SK-MEL-5 (cell line): ENCODE results near the gene PERM1. TPM values are rescaled to one million over a fixed set of nuclear protein-coding genes. Genes with fewer than 3 reads are reported as not detected.
A peak's percentile ranks its signal among the peaks of the same experiment; 100 is the strongest.
"Not testable (repeated sequence)": the region's sequence is repeated elsewhere in the genome, so short reads cannot be mapped to it uniquely, and the experiment has no call there.

Experiments
- DNase-seq: peaks from one replicate; pipeline ENCODE4 v3.0.0-alpha.2; 2016; ENCODE audit warnings: low read depth, low spot score
- in situ Hi-C: cut with HindIII; loops from 2 replicates; pipeline ENCODE4 v1.10.0; 2016; ENCODE audit warnings: low sequenced_read_pairs, high pct_unique_total_duplicates, low pct_unique_long_range_greater_than_20kb
- total RNA-seq: library from RNA; depleted of rRNA; stranded (reverse); fragments of >200 nt; shearing (Covaris generic); gene quantifications from 2 replicates; pipeline ENCODE4 v1.2.3, GENCODE V29; 2014

The PERM1 gene
- total RNA-seq, 1 experiment from 2014 or later = 0.85 TPM

DNA sequence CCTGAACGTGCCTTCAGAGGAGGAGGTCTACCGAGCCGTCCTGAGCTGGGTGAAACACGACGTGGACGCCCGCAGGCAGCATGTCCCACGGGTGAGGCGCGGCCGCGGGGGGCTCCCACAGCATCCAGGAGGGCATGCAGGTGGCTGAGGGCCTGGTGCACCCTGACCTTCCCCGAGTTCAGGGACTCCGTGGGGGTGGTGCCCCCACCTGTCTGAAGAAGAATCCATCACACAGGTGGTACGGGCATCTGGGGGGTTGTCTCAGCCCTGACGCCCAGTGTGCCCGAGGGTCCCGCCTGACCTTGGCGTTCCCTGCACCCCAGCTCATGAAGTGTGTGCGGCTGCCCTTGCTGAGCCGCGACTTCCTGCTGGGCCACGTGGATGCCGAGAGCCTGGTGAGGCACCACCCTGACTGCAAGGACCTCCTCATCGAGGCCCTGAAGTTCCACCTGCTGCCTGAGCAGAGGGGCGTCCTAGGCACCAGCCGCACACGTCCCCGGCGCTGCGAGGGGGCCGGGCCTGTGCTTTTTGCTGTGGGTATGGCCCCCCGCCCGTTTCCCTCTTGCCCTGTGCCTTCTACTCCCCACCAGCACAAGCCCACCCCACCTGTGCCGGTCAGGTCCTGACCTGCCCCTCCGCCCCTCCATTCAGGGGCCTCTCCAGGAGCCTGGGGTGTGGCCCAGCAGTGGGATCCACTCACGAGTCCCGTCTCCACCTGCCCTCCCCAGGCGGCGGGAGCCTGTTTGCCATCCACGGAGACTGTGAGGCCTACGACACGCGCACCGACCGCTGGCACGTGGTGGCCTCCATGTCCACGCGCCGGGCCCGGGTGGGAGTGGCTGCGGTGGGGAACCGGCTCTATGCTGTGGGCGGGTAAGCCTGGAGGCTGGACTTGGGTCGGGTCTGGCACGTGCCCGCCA is 19.3 kb downstream of the PERM1 start:
- no peak for DNase-seq
- in situ Hi-C loops = no loop called here

DNA sequence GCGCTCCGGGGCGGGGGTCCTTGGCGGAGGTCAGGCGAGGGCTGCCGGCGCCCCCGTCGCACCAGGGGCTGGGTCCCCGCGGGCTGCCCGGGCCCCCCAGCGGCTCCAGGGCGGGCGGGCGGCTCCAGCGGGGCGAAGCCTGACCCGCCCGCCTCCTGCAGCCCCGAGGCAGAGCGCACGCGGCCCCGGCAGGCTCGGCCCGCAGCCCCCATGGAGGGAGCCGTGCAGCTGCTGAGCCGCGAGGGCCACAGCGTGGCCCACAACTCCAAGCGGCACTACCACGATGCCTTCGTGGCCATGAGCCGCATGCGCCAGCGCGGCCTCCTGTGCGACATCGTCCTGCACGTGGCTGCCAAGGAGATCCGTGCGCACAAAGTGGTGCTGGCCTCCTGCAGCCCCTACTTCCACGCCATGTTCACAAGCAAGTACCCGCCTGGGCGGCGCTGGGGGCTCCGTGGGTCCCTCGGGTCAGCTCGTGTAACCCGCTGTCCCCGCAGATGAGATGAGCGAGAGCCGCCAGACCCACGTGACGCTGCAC is 20.7 kb downstream of the PERM1 start:
- in situ Hi-C loops = no loop called here
- DNase-seq = no peak

DNA sequence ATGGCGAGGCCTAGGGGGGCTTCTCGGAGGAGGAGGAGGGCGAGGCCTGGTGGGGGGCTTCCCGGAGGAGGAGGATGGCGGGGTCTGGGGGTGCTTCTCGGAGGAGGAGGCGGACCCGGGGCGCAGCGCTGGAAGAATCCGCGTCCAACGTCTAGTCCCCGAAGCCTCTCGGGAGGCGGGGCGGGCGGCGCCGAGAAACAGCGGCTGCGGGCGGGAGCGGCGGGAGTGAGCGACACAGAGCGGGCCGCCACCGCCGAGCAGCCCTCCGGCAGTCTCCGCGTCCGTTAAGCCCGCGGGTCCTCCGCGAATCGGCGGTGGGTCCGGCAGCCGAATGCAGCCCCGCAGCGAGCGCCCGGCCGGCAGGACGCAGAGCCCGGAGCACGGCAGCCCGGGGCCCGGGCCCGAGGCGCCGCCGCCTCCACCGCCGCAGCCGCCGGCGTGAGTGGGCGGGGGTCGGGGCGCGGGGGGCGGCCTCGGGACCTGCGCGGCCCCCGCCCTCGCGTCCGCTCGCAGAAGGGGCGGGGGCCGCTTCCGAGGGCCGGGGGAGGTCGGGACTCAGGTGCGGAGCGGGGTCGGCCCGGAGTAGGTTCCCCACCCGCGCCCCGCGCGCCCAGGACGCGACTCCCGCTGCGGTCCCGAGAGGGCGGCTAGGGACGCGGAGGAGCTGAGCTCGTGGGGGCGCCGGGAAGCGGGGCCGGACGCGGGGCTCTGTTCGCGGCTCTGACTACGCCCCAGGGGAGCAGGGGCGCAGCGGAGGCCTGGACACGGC is 21.3 kb downstream of the PERM1 start, which contains the start of gene KLHL17:
Gene KLHL17, plus strand, starts transcription at position 222 of the 769 bp plus-strand sequence. Its CDS starts 110 bp downstream, at position 332.
- in situ Hi-C loops = no loop called here
- DNase-seq = peak; percentile 56

DNA sequence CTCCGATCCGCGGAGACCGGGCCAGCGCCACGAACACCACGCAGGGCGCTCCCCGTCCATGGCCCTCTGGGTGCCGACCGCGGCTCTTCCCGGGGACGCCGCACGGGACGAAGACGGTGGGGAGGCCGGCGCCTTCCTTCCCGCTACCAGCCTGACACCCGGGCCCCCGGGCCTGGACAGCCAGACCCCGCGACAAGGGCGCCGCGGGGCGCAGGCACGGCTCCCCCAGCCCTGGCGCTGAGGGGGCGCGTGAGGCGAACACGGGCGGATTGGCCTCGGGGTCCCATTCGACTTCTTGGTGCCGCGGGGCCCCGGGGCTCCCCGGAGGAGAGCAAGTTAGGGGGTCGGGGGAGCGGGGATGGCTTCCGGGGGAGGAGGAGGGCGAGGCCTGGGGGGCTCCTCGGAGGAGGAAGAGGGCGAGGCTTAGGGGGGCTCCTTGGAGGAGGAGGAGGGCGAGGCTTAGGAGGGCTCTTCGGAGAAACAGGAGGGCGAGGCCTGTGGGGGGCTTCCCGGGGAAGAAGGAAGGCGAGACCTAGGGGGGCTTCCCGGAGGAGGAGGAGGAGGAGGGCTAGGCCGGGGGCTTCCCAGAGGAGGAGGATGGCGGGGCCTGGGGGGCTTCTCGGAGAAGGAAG is 22.0 kb downstream of the PERM1 start:
- in situ Hi-C loops = no loop called here
- no peak for DNase-seq

DNA sequence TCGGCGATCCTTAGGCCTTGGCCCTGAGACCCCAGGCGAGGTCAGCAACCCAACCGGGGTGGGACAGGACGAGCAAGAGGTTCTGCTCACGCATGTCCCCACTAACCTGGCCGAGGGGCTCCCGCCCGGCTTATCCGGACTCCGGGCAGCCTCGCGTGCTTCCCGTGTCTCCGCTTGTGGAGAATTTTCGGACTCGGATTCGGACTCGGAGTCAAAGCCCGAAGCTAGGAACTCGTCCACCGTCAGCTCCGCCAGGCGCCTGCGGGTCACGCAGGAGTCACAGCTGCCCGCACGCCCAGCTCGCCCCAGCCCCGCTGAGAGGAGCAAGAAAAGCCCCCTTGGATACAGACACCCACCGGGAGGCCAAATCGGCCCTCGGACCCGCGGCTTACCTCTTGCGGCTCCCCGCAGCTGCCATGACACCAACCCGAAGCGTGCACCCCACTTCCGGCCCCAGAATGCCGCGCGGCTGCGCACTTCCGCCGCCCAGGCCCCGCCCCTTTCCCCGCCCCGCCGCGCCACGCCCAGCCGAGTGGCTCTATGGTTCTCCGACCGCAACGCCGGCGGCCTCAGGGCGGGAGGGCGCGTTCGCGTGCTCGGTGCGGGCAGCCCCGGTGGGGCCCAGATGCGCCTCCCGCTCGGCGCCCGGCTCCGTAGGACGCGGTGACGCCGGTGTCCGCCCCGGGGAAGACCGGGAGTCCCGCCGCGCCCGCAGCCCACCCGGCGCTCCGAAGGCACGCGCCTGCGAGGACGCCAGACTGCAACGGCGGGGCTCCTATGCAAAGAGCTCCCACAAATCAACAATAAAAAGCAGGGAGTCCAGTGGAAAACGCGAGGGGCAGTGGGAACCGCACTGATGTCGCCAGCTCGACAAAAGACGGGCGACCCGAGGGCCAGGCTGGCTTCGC is 22.8 kb downstream of the PERM1 start, which contains the start of gene NOC2L:
Gene NOC2L, minus strand, starts transcription at position 434 of the 908 bp plus-strand sequence. Its CDS starts 16 bp downstream, at position 418.
- DNase-seq = peak; percentile 85
- in situ Hi-C loops = no loop called here

DNA sequence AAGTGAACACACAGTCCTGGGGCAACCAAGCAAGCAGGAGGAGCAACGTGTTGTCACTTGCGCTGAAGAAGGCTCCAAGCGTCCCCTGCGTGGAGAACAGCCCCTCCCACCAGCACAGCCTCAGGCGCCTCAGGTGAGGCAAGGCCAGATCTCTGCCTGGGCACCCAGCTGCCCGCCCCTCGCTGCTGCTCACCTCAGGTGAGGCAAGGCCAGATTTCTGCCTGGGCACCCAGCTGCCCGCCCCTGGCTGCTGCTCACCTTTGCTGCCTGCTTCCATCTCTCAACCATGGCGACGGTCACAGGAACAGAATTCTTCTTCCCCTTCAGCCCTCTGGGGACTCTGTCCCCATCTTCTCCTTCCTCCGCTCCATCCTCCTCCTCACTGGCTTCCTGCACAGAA is 25.3 kb downstream of the PERM1 start:
- DNase-seq = no peak
- in situ Hi-C loops = no loop called here

DNA sequence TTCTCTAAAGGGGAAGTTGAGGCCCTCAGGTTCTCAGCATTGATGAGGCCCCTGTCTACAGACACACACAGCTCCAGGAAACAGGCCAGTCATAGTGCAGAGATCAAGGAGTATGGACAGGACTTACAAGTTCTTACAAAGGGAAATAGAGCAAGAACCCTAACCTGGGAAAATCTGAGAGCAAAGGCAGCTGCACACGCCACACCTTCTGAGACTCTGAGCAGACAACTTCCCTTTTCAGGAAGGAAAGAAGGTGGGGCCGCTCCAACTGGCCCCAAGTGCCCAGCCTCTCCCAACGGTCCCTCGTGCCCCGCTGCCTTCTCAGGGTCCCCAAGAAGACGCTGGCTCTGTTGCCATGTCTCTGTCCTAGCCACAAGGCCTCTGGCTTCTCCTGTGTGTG is 26.4 kb downstream of the PERM1 start:
- in situ Hi-C loops = no loop called here
- DNase-seq = no peak

DNA sequence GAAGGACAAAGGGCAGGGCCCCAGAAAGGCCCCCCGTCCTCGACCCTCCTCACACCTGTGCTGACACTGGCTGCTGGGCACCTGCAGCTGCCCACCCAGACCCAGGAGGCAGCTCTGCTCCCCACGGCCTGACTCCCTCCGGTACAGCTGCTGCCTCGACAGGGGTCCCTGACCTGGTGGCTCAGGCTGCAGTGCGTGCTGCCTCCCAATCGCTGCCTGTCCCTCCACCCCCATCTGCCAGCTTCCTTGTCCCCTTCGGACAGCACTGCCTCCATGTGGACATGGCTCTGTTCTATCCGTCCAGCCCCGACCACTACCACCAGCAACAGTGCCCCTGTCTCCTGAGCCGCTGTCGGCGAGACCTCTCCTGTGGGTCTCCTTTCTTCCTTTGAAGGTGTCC is 27.0 kb downstream of the PERM1 start:
- DNase-seq = no peak
- in situ Hi-C loops = no loop called here

DNA sequence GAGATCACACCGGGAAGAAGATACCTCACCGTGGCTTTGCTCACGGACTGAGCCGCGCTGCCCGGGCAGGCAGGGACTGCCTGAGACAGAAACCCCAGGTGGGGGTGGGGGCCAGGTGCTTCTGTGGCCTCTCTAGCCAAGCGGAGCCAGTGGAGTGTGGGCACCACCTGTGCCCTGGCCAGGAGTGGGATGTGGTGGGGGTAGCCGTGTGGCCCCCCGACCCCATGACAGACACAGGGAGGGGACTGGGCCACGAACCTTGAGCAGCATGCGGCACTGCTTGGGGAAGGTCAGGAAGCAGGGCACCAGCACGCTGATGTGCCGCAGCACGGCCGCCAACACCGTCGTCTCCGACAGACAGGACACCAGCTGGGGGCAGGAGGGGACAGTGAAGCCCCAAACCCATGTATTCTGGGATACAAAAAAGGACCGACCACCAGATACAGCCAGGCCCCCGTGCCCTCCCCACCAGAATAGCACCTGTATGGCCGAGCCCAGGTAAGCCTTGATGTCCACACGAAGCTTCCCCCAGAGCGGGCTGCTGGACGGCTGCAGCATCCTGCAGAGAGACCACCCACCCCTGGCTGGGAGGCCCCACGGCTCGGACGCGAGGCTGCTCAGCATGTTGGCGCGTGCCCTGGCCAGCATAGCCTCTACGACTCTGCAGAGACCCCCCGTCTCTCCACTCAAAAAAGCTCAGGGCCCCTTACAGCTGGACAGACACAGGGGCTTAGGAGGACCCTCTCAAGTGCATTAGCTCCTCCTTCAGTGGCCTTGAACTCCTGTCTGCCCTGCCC is 28.2 kb downstream of the PERM1 start:
- no peak for DNase-seq
- in situ Hi-C loops = no loop called here

DNA sequence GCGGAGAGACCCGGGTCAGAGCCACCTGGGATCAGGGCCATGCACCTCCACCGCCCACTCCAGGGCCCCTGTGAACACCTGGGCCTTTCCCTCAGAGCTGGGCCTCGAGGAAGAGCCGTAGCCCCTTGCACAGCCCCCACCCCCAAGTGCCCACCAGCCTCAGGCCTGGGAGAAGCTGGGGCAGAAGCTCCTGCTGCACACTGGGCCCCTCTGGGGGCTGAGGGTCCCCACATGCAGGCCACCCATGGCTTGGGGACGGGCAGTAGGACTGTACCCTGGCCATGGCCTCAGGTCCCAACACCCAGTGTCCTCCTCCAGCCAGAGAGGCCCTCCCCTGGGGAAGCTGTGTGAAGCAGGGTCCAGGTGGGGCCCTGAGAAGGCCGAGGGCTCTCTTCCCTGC is 29.3 kb downstream of the PERM1 start:
- in situ Hi-C loops = no loop called here

DNA sequence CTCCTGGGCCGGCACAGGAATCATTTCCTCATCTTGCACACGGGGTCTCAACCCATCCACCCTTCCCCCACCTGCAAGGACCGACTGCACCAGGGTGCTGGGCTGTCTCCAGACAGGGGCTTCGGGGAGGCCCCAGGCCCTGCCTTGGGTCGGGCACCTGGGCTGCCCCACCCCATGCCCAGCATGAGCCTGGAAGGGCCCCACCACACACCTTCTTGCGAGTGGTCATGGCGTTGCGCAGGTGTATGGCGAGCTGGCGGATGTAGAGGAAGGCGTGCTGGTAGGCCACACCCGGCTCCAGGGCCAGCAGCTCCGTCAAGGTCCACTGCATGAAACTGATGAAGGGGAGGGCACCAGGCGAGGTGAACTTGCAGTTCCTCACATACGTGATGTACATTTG is 29.7 kb downstream of the PERM1 start:
- no peak for DNase-seq
- in situ Hi-C loops = no loop called here

More for the DNA sequence above, 29.3 kb downstream of the PERM1 start:
- DNase-seq = no peak

DNA sequence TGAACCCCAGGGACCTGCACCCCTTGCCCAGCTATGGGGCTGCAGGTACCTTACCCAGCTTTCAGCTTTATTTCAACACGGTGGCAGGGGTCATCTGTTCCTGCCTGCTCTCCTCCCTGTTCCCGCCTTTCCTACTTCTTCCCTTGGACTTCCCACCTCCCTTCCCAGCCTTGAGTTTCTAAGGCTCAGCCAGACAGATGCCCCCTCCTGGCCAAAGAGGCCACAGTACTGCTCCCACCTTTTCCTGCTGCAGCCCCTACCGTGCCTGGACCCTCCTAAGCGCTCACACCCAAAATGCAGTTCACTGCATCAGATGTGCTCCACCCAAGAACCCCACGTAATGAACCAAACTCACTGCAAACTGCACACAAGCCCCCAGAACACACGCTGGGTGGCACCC is 30.5 kb downstream of the PERM1 start:
- DNase-seq = peak; percentile 49
- in situ Hi-C loops = no loop called here

DNA sequence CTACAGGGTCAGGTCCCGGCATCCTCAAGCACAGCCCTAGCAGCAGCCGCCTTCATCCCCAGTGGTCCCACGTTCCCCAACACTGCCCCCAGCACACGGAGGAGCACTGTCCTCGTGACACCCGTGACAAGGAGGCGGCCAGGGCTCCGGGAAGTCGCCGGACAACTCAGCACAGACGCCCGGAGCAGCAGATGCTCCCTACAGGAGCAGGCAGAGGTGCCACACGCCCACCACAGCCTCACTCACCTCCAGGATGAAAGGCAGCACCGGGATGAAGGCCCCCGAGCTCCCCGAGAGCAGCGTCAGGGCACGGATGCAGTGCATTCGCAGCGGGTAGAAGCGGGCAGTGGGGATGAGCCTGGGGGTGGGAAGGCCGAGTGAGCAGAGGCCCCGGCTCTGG is 31.0 kb downstream of the PERM1 start:
- no peak for DNase-seq
- in situ Hi-C loops = no loop called here

DNA sequence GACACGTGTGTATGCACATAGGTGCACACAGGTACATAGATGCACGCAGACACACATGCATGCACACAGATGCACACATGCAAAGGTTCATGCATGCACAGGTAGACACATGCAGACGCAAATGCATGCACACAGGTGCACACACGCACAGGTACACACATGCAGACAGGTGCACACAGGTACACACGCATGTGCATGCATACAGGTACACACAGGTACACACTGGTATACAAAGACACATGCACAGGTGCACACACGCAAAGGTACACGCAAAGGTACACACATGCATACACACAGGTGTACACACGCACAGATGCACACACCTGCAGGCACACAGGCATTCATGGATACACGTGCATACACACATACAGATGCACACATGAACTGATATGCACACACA is 31.6 kb downstream of the PERM1 start:
- in situ Hi-C loops = no loop called here
- DNase-seq = no peak

DNA sequence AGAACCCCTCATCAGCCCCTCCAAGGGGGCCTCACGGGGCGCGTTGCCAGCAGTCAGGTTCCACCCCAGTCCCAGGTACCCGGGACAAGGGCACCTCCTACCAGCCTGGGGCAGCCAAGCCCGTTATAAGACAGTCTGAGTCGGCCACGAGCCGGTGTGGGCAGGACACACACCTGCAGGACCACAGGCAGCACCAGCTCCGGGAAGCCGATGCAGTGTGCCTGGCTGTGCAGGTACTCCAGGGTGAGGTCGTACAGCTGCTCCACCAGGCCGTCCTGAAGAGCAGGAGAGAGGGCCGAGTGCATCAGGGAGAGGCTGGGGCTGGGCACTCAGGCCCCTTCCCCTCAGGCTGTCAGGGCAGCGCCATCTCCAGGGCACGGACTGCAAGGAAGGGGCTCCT is 33.9 kb downstream of the PERM1 start:
- DNase-seq = no peak
- in situ Hi-C loops = no loop called here

DNA sequence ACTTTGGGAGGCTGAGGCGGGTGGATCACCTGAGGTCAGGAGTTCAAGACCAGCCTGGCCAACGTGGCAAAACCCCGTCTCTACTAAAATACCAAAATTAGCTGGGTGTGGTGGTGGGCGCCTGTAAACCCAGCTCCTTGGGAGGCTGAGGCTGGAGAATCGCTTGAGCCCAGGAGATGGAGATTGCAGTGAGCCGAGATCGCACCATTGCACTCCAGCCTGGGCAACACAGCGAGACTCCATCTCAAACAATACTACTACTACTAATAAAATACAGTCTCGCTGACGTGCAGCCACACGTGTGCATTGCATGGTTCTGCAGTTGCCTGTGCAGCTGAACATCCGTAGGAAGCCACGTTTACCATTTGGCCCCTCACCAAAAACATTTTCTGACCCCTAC is 35.1 kb downstream of the PERM1 start:
- in situ Hi-C loops, DNase-seq: not testable (repeated sequence)
